ENCODE results near the gene ZNF618. TPM values are rescaled to one million over a fixed set of nuclear protein-coding genes. Genes with fewer than 3 reads are reported as not detected.

Gene ZNF618
- total RNA-seq, 1 experiment from 2014 or later, result 1.8 TPM

GRCh38 chr9:113960768-113961167 is 84.7 kb downstream of the ZNF618 start:
- no peak for ATAC-seq

GRCh38 chr9:113962396-113962795 is 86.3 kb downstream of the ZNF618 start:
- TF ChIP-seq TCF7L2 (IDR thresholded peaks at IDR 0.05; ENCODE audit: low read depth, low read length) (no peak), SIN3A (IDR thresholded peaks at IDR 0.05; ENCODE audit: borderline replicate concordance, insufficient read depth, low read depth, low read length) (no peak)
- ChIA-PET POLR2A (no interaction called here), CTCF (no interaction called here)
- Histone ChIP-seq H3K4me3 (ENCODE audit: low read depth in 2 of 2, low read length in 2 of 2) (no peak overlapping the region), H3K4me1 (ENCODE audit: control insufficient read depth, insufficient read depth, low read length) (no peaks in the 10 kb centered on the region), H3K9me3 (ENCODE audit: control insufficient read depth, insufficient read depth, low read depth, low read length) (no peaks in the 10 kb centered on the region), H3K27me3 (ENCODE audit: control insufficient read depth, insufficient read depth, low read length) (no peaks in the 10 kb centered on the region), H3K36me3 (ENCODE audit: control insufficient read depth, insufficient read depth, low read length) (no peaks in the 10 kb centered on the region), H3K27ac (ENCODE audit: low read length) (no peak overlapping the region)
- in situ Hi-C loops (cut with HindIII; ENCODE audit: low pct_unique_long_range_greater_than_20kb, low sequenced_read_pairs), result no loop called here
- no TSS peak for BruUV-seq (replicated peaks)
- ATAC-seq (no peak), DNase-seq (ENCODE audit: low read depth, low spot score) (no peak)
- intact Hi-C loops (cut with micrococcal nuclease; ENCODE audit: unreplicated experiment), result no loop called here

More at GRCh38 chr9:113960768-113961167, 84.7 kb downstream of the ZNF618 start:
- intact Hi-C loops (cut with micrococcal nuclease; ENCODE audit: unreplicated experiment), result no loop called here
- no peak for TF ChIP-seq CTCF (IDR thresholded peaks at IDR 0.05)
- no peak for TF ChIP-seq TCF7L2 (IDR thresholded peaks at IDR 0.05; ENCODE audit: low read depth, low read length)
- no peak for TF ChIP-seq REST (IDR thresholded peaks at IDR 0.05; ENCODE audit: insufficient read depth in 1 of 2, low read depth in 2 of 2, low read length in 1 of 2)
- TF ChIP-seq SIN3A (IDR thresholded peaks at IDR 0.05; ENCODE audit: borderline replicate concordance, insufficient read depth, low read depth, low read length), result no peak
- TF ChIP-seq POLR2AphosphoS5 (IDR thresholded peaks at IDR 0.05; ENCODE audit: low read depth, low read length), result no peak
- H3K27ac ChIP-seq (ENCODE audit: low read length), result no peak overlapping the region
- ChIA-PET POLR2A (no interaction called here), CTCF (no interaction called here)
- H3K4me3 ChIP-seq (ENCODE audit: low read depth in 2 of 2, low read length in 2 of 2), result no peak overlapping the region
- no peaks in the 10 kb centered on the region for H3K36me3 ChIP-seq (ENCODE audit: control insufficient read depth, insufficient read depth, low read length)
- BruUV-seq (replicated peaks), result no TSS peak
- no peak for DNase-seq (ENCODE audit: low read depth, low spot score)
- in situ Hi-C loops (cut with HindIII; ENCODE audit: low pct_unique_long_range_greater_than_20kb, low sequenced_read_pairs), result no loop called here
- H3K4me1 ChIP-seq (ENCODE audit: control insufficient read depth, insufficient read depth, low read length), result no peaks in the 10 kb centered on the region
- no peaks in the 10 kb centered on the region for H3K9me3 ChIP-seq (ENCODE audit: control insufficient read depth, insufficient read depth, low read depth, low read length)
- H3K27me3 ChIP-seq (ENCODE audit: control insufficient read depth, insufficient read depth, low read length), result no peaks in the 10 kb centered on the region

GRCh38 chr9:113963017-113963620 is 87.0 kb downstream of the ZNF618 start:
- no peaks in the 10 kb centered on the region for H3K36me3 ChIP-seq (ENCODE audit: control insufficient read depth, insufficient read depth, low read length)
- no peaks in the 10 kb centered on the region for H3K9me3 ChIP-seq (ENCODE audit: control insufficient read depth, insufficient read depth, low read depth, low read length)
- BruUV-seq (replicated peaks), result no TSS peak
- H3K4me1 ChIP-seq (ENCODE audit: control insufficient read depth, insufficient read depth, low read length), result no peaks in the 10 kb centered on the region
- DNase-seq (ENCODE audit: low read depth, low spot score), result no peak
- TF ChIP-seq REST (IDR thresholded peaks at IDR 0.05; ENCODE audit: insufficient read depth in 1 of 2, low read depth in 2 of 2, low read length in 1 of 2), result no peak
- TF ChIP-seq TCF7L2 (IDR thresholded peaks at IDR 0.05; ENCODE audit: low read depth, low read length), result no peak
- TF ChIP-seq CTCF (IDR thresholded peaks at IDR 0.05), result peak; percentile 66
- no peak for TF ChIP-seq POLR2AphosphoS5 (IDR thresholded peaks at IDR 0.05; ENCODE audit: low read depth, low read length)
- TF ChIP-seq SIN3A (IDR thresholded peaks at IDR 0.05; ENCODE audit: borderline replicate concordance, insufficient read depth, low read depth, low read length), result no peak
- in situ Hi-C loops (cut with HindIII; ENCODE audit: low pct_unique_long_range_greater_than_20kb, low sequenced_read_pairs), result no loop called here
- H3K27me3 ChIP-seq (ENCODE audit: control insufficient read depth, insufficient read depth, low read length), result no peaks in the 10 kb centered on the region
- no peak for ATAC-seq
- H3K27ac ChIP-seq (ENCODE audit: low read length), result no peak overlapping the region
- H3K4me3 ChIP-seq (ENCODE audit: low read depth in 2 of 2, low read length in 2 of 2), result no peak overlapping the region
- CTCF ChIA-PET, result no interaction called here
- intact Hi-C loops (cut with micrococcal nuclease; ENCODE audit: unreplicated experiment), result no loop called here
- POLR2A ChIA-PET, result no interaction called here

Data from Panc1 (cell line).